Body of pancreas (tissue), 4 donors: ENCODE data around the gene AQP1.

ENCODE experiments used
- CTCF ChIP-seq, 7 experiments: fragments of 450-650 bp in 4 of 7; fragments of 200-600 bp in 3 of 7; sonication (generic) in 3 of 7; IDR thresholded peaks; one replicate each; pipeline ENCODE4 v1.5.1; 2016 to 2019; ENCODE audit warnings: antibody characterized with exemption in 7 of 7
- POLR2A ChIP-seq, 3 donors: fragments of 450-650 bp; IDR thresholded peaks; one replicate each; pipeline ENCODE4 v1.6.1; 2016; ENCODE audit warnings: antibody characterized with exemption in 3 of 3, mild to moderate bottlenecking in 2 of 3

- TF ChIP-seq CTCF (IDR thresholded peaks at IDR 0.05) = no peak
- no peak for TF ChIP-seq POLR2A (IDR thresholded peaks at IDR 0.05)
These were observed 14.3 kb downstream of the AQP1 start for GRCh38 chr7:30925913-30926312.
